Measurements from ENCODE around the gene PARK7.

The PARK7 gene

GRCh38 chr1:8025061-8025670 is 63.7 kb downstream of the PARK7 start:
- no peak for DNase-seq

- no peak for DNase-seq
These were observed 64.2 kb downstream of the PARK7 start for GRCh38 chr1:8025671-8026144.

GRCh38 chr1:8026153-8026975 is 64.9 kb downstream of the PARK7 start, which contains the start of gene ERRFI1:
TSS of gene ERRFI1 (minus strand) at chr1:8026309. CDS start at chr1:8015619, 10,690 bp downstream.
- DNase-seq = peak; percentile 95

GRCh38 chr1:8026976-8027747 is 65.7 kb downstream of the PARK7 start:
- DNase-seq = no peak

- DNase-seq = no peak
These were observed 66.4 kb downstream of the PARK7 start for GRCh38 chr1:8027748-8028570.

- no peak for DNase-seq
These were observed 67.0 kb downstream of the PARK7 start for GRCh38 chr1:8028571-8028910.

GRCh38 chr1:8031176-8031785 is 69.8 kb downstream of the PARK7 start:
- no peak for DNase-seq

- no peak for DNase-seq
These were observed 70.9 kb downstream of the PARK7 start for GRCh38 chr1:8032366-8032910.

- DNase-seq = no peak
These were observed 71.8 kb downstream of the PARK7 start for GRCh38 chr1:8033322-8033721.

All from right forelimb (tissue), 1 donor.